Astrocyte (in vitro differentiated cells and primary cell): ENCODE results near the gene CCDC92B. TPM values are rescaled to one million over a fixed set of nuclear protein-coding genes. Genes with fewer than 3 reads are reported as not detected.

Source experiments
- DNase-seq: peaks from one replicate; pipeline ENCODE4 v3.0.0-alpha.2; 2010; ENCODE audit warnings: low read depth
- FAIRE-seq: peaks from 2 replicates; lab custom pipeline; 2011; peaks lifted over from hg19 to GRCh38; lab: Jason Lieb, UNC
- H2AFZ ChIP-seq: 2 replicates; pipeline ENCODE4 v1.6.0; 2012; ENCODE audit warnings: low read depth, low read length, inconsistent platforms
- H3K27ac ChIP-seq: 2 replicates; pipeline ENCODE4 v1.5.1; 2011; ENCODE audit warnings: low read depth, low read length, inconsistent platforms
- H3K27me3 ChIP-seq: 2 replicates; pipeline ENCODE4 v1.6.0; 2011; ENCODE audit warnings: low read length, inconsistent platforms; ENCODE audit not compliant: insufficient read depth
- H3K36me3 ChIP-seq: 2 replicates; pipeline ENCODE4 v1.5.1; 2011; ENCODE audit warnings: low read length, inconsistent platforms; ENCODE audit not compliant: insufficient read depth
- H3K4me1 ChIP-seq: 2 replicates; pipeline ENCODE4 v1.5.1; 2011; ENCODE audit warnings: low read length, inconsistent platforms; ENCODE audit not compliant: insufficient read depth
- H3K4me2 ChIP-seq: 2 replicates; pipeline ENCODE4 v1.6.0; 2012; ENCODE audit warnings: low read length, inconsistent platforms
- H3K4me3 ChIP-seq: 2 replicates; pipeline ENCODE4 v1.5.1; 2011; ENCODE audit warnings: low read depth, mild to moderate bottlenecking, low read length, inconsistent platforms; ENCODE audit not compliant: insufficient read depth
- H3K79me2 ChIP-seq: 2 replicates; pipeline ENCODE4 v1.6.0; 2012; ENCODE audit warnings: mild to moderate bottlenecking, low read length, inconsistent platforms; ENCODE audit not compliant: insufficient read depth
- H3K9ac ChIP-seq: 2 replicates; pipeline ENCODE4 v1.6.0; 2012; ENCODE audit warnings: mild to moderate bottlenecking, low read length, inconsistent platforms
- H3K9me3 ChIP-seq: 2 replicates; pipeline ENCODE4 v1.5.1; 2012; ENCODE audit warnings: low read depth, mild to moderate bottlenecking, low read length, inconsistent platforms; ENCODE audit not compliant: insufficient read depth
- H4K20me1 ChIP-seq: 2 replicates; pipeline ENCODE4 v1.6.0; 2012; ENCODE audit warnings: low read length, inconsistent platforms; ENCODE audit not compliant: insufficient read depth
- H3K27ac Mint-ChIP-seq: one replicate; pipeline ENCODE4 v1.8.0; 2021; ENCODE audit warnings: mild to moderate bottlenecking, mixed read lengths; ENCODE audit not compliant: unreplicated experiment
- H3K27me3 Mint-ChIP-seq: one replicate; pipeline ENCODE4 v1.8.0; 2021; ENCODE audit warnings: low read depth, mixed read lengths; ENCODE audit not compliant: unreplicated experiment
- H3K36me3 Mint-ChIP-seq: one replicate; pipeline ENCODE4 v1.8.0; 2021; ENCODE audit warnings: low read depth, mixed read lengths; ENCODE audit not compliant: unreplicated experiment
- H3K4me1 Mint-ChIP-seq: one replicate; pipeline ENCODE4 v1.8.0; 2021; ENCODE audit warnings: low read depth, mixed read lengths; ENCODE audit not compliant: unreplicated experiment
- H3K4me3 Mint-ChIP-seq: one replicate; pipeline ENCODE4 v1.8.0; 2021; ENCODE audit warnings: mild to moderate bottlenecking, moderate library complexity, mixed read lengths; ENCODE audit not compliant: unreplicated experiment
- H3K9me3 Mint-ChIP-seq: one replicate; pipeline ENCODE4 v1.8.0; 2021; ENCODE audit warnings: mild to moderate bottlenecking, mixed read lengths; ENCODE audit not compliant: unreplicated experiment
- CTCF ChIP-seq: IDR thresholded peaks from 2 replicates; pipeline ENCODE4 v1.5.1; 2011; ENCODE audit warnings: low read depth, mild to moderate bottlenecking, inconsistent platforms, low read length, moderate library complexity; ENCODE audit not compliant: insufficient read depth
- EZH2 ChIP-seq: IDR thresholded peaks from 2 replicates; pipeline ENCODE4 v1.6.1; 2012; ENCODE audit warnings: mild to moderate bottlenecking, low read length, inconsistent platforms; ENCODE audit not compliant: insufficient read depth
- total RNA-seq: library from RNA; stranded (reverse); gene quantifications from 2 replicates; pipeline ENCODE4 v1.2.1, GENCODE V29; 2021

CCDC92B gene
- total RNA-seq, 1 donor from 2014 or later = 0.36 TPM

- no peak for TF ChIP-seq EZH2
- TF ChIP-seq CTCF = no peak
- Histone ChIP-seq H3K27ac (no peak overlapping the region), H3K36me3 (no peaks in the 10 kb centered on the region), H3K9me3 (no peaks in the 10 kb centered on the region), H4K20me1 (no peaks in the 10 kb centered on the region), H3K4me3 (no peak overlapping the region), H3K4me1 (peaks cover 4% of the 10 kb centered on the region), H3K9ac (no peak overlapping the region), H3K79me2 (no peaks in the 10 kb centered on the region), H2AFZ (no peak overlapping the region), H3K4me2 (no peak overlapping the region), H3K27me3 (peaks cover 19% of the 10 kb centered on the region)
- H3K27me3 Mint-ChIP-seq = peaks cover 21% of the 10 kb centered on the region
- no peaks in the 10 kb centered on the region for H3K36me3 Mint-ChIP-seq
- H3K27ac Mint-ChIP-seq = no peak overlapping the region
- H3K9me3 Mint-ChIP-seq = peaks cover 1% of the 10 kb centered on the region
- peaks cover 15% of the 10 kb centered on the region for H3K4me1 Mint-ChIP-seq
- H3K4me3 Mint-ChIP-seq = no peak overlapping the region
- FAIRE-seq = no peak
- no peak for DNase-seq
Observed at GRCh38 chr17:2780931-2781454, 31.5 kb upstream of the CCDC92B start.

- Histone ChIP-seq H3K4me2 (no peak overlapping the region), H3K9ac (no peak overlapping the region), H4K20me1 (no peaks in the 10 kb centered on the region), H3K27ac (no peak overlapping the region), H3K79me2 (no peaks in the 10 kb centered on the region), H3K4me1 (peaks cover 4% of the 10 kb centered on the region), H3K9me3 (no peaks in the 10 kb centered on the region), H3K36me3 (no peaks in the 10 kb centered on the region), H2AFZ (no peak overlapping the region), H3K27me3 (peaks cover 24% of the 10 kb centered on the region), H3K4me3 (no peak overlapping the region)
- H3K36me3 Mint-ChIP-seq = no peaks in the 10 kb centered on the region
- H3K4me1 Mint-ChIP-seq = peaks cover 14% of the 10 kb centered on the region
- FAIRE-seq (no peak), DNase-seq (no peak)
- H3K9me3 Mint-ChIP-seq = peaks cover 1% of the 10 kb centered on the region
- no peak overlapping the region for H3K4me3 Mint-ChIP-seq
- TF ChIP-seq EZH2 (no peak), CTCF (no peak)
- no peak overlapping the region for H3K27ac Mint-ChIP-seq
- peaks cover 29% of the 10 kb centered on the region for H3K27me3 Mint-ChIP-seq
Observed at GRCh38 chr17:2780256-2780655, 30.8 kb upstream of the CCDC92B start.

GRCh38 chr17:2779545-2779944 is 30.1 kb upstream of the CCDC92B start:
- no peak for FAIRE-seq

More at GRCh38 chr17:2779545-2779944, 30.1 kb upstream of the CCDC92B start:
- no peak for DNase-seq
- H3K27me3 ChIP-seq = peaks cover 27% of the 10 kb centered on the region
- H4K20me1 ChIP-seq = no peaks in the 10 kb centered on the region
- no peak for TF ChIP-seq EZH2
- TF ChIP-seq CTCF = no peak
- no peaks in the 10 kb centered on the region for H3K9me3 ChIP-seq
- H3K9ac ChIP-seq = no peak overlapping the region
- H2AFZ ChIP-seq = no peak overlapping the region
- Mint-ChIP-seq H3K9me3 (peaks cover 1% of the 10 kb centered on the region), H3K4me1 (peaks cover 14% of the 10 kb centered on the region), H3K4me3 (no peak overlapping the region), H3K27ac (no peak overlapping the region), H3K27me3 (peaks cover 33% of the 10 kb centered on the region), H3K36me3 (no peaks in the 10 kb centered on the region)
- peaks cover 4% of the 10 kb centered on the region for H3K4me1 ChIP-seq
- H3K36me3 ChIP-seq = no peaks in the 10 kb centered on the region
- H3K4me2 ChIP-seq = no peak overlapping the region
- no peak overlapping the region for H3K4me3 ChIP-seq
- H3K79me2 ChIP-seq = no peaks in the 10 kb centered on the region
- H3K27ac ChIP-seq = no peak overlapping the region
